GM12878 (cell line): Measurements from ENCODE around the gene SORBS1. TPM values are rescaled to one million over a fixed set of nuclear protein-coding genes. Genes with fewer than 3 reads are reported as not detected.

Experiments used
- ATAC-seq: fragments of 200-7000 bp; cut with Tn5 transposase; 3 replicates; pipeline ENCODE4 v1.9.1; 2020; ENCODE audit warnings: mild to moderate bottlenecking, moderate library complexity
- BruUV-seq: library from RNA; stranded (reverse); fragments of 400-500 nt; replicated peaks from 2 replicates; lab custom pipeline; 2021; lab: Mats Ljungman, UMichigan
- CTCF ChIA-PET: fragments of 300-600 bp; sonication (Branson Sonifier 250); formaldehyde crosslinking; extraction: SDS; loops from one replicate; lab custom pipeline; 2021; ENCODE audit warnings: inconsistent platforms; lab: Yijun Ruan, JAX
- POLR2A ChIA-PET: fragments of 350-600 bp; formaldehyde crosslinking; extraction: SDS; loops from one replicate; lab custom pipeline; 2021; ENCODE audit warnings: inconsistent platforms; lab: Charles Lee
- RAD21 ChIA-PET: fragments of 300-600 bp; sonication (Branson Sonifier 250); formaldehyde crosslinking; loops from one replicate; lab custom pipeline; 2023; ENCODE audit warnings: antibody characterized with exemption; ENCODE audit not compliant: unreplicated experiment; lab: Charles Lee
- SMC1A ChIA-PET: fragments of 300-600 bp; sonication (Branson Sonifier 250); formaldehyde crosslinking; loops from one replicate; lab custom pipeline; 2023; ENCODE audit not compliant: unreplicated experiment, uncharacterized antibody; lab: Charles Lee
- DNase-seq: peaks from one replicate; pipeline ENCODE4 v3.0.0-alpha.2; 2011; ENCODE audit warnings: low read depth, low spot score
- FAIRE-seq: peaks from 3 replicates; lab custom pipeline; 2011; peaks lifted over from hg19 to GRCh38; lab: Jason Lieb, UNC
- H2AFZ ChIP-seq: 2 replicates; pipeline ENCODE4 v1.6.0; 2011; ENCODE audit warnings: low read depth, low read length, control low read depth; ENCODE audit not compliant: control insufficient read depth
- H3K27ac ChIP-seq: 2 replicates; pipeline ENCODE4 v1.5.1; 2011; ENCODE audit warnings: control low read depth; ENCODE audit not compliant: control insufficient read depth, insufficient read depth
- H3K27me3 ChIP-seq, 2 experiments: replicated peaks in 1 of 2; 2 replicates each; pipeline versions ENCODE4 v1.6.0 to v1.6.1; 2011; ENCODE audit warnings: low read length in 1 of 2; ENCODE audit not compliant: control insufficient read depth in 2 of 2, insufficient read depth in 2 of 2
- H3K36me3 ChIP-seq, 2 experiments: 2 replicates each; pipeline ENCODE4 v1.5.1; 2011; ENCODE audit warnings: low read length in 1 of 2; ENCODE audit not compliant: control insufficient read depth in 2 of 2, insufficient read depth in 2 of 2
- H3K4me1 ChIP-seq: 2 replicates; pipeline ENCODE4 v1.6.1; 2011; ENCODE audit warnings: mild to moderate bottlenecking, low read length, moderate library complexity, mixed read lengths; ENCODE audit not compliant: control insufficient read depth, insufficient read depth
- H3K4me2 ChIP-seq: 2 replicates; pipeline ENCODE4 v1.6.0; 2011; ENCODE audit warnings: control low read depth; ENCODE audit not compliant: control insufficient read depth, insufficient read depth
- H3K4me3 ChIP-seq: fragments of 200-600 bp; sonication (generic); 2 replicates; pipeline ENCODE4 v1.5.1; 2016
- H3K79me2 ChIP-seq: 2 replicates; pipeline ENCODE4 v1.6.0; 2011; ENCODE audit warnings: low read length; ENCODE audit not compliant: control insufficient read depth, insufficient read depth
- H3K9ac ChIP-seq: 2 replicates; pipeline ENCODE4 v1.8.0; 2011; ENCODE audit warnings: low read length, control low read depth, mixed read lengths; ENCODE audit not compliant: control insufficient read depth, insufficient read depth
- H3K9me3 ChIP-seq: replicated peaks from 3 replicates; pipeline ENCODE4 v1.5.1; 2011; ENCODE audit warnings: mild to moderate bottlenecking, low read length; ENCODE audit not compliant: control insufficient read depth, insufficient read depth
- H4K20me1 ChIP-seq: 2 replicates; pipeline ENCODE4 v1.6.0; 2011; ENCODE audit not compliant: control insufficient read depth, insufficient read depth
- EP300 ChIP-seq, 2 experiments: fragments of 150-350 bp in 1 of 2; IDR thresholded peaks; 2 replicates each; pipeline ENCODE4 v1.6.1; 2011 to 2012; ENCODE audit warnings: low read depth in 2 of 2, low read length in 2 of 2, borderline replicate concordance in 1 of 2, improper control_type of control experiment in 1 of 2, inconsistent platforms in 1 of 2; ENCODE audit not compliant: control insufficient read depth in 1 of 2
- FOXM1 ChIP-seq: IDR thresholded peaks from 2 replicates; pipeline ENCODE4 v1.6.1; 2012; ENCODE audit warnings: low read depth, mild to moderate bottlenecking, inconsistent platforms, low read length, moderate library complexity
- IRF3 ChIP-seq: fragments of 450-650 bp; IDR thresholded peaks from 2 replicates; pipeline ENCODE4 v1.6.1; 2014; ENCODE audit warnings: mild to moderate bottlenecking
- MEF2B ChIP-seq: fragments of 450-650 bp; IDR thresholded peaks from 2 replicates; pipeline ENCODE4 v1.6.1; 2018; ENCODE audit warnings: mild to moderate bottlenecking, moderate library complexity; ENCODE audit not compliant: partially characterized antibody, poor library complexity, severe bottlenecking
- POLR2A ChIP-seq: IDR thresholded peaks from 2 replicates; pipeline ENCODE4 v1.6.1; 2011; ENCODE audit warnings: low read depth, mild to moderate bottlenecking, low read length
- POLR2AphosphoS2 ChIP-seq: IDR thresholded peaks from 2 replicates; pipeline ENCODE4 v1.6.1; 2011; ENCODE audit warnings: low read depth, mild to moderate bottlenecking, low read length, improper control_type of control experiment, moderate library complexity
- RUNX3 ChIP-seq: IDR thresholded peaks from 2 replicates; pipeline ENCODE4 v1.6.1; 2012; ENCODE audit warnings: low read length, inconsistent platforms
- SIX5 ChIP-seq: IDR thresholded peaks from 2 replicates; pipeline ENCODE4 v1.6.1; 2011; ENCODE audit warnings: mild to moderate bottlenecking, low read depth, low read length, moderate library complexity; ENCODE audit not compliant: severe bottlenecking
- SMAD5 ChIP-seq: IDR thresholded peaks from 2 replicates; pipeline ENCODE4 v1.6.1; 2016; ENCODE audit warnings: antibody characterized with exemption, low read depth
- SMC3 ChIP-seq: IDR thresholded peaks from 2 replicates; pipeline ENCODE4 v1.6.1; 2011; ENCODE audit warnings: low read length, improper control_type of control experiment, borderline replicate concordance
- STAT1 ChIP-seq: fragments of 450-650 bp; conservative IDR thresholded peaks from 2 replicates; pipeline ENCODE4 v1.6.1; 2014; ENCODE audit warnings: antibody characterized with exemption, mild to moderate bottlenecking
- TCF7 ChIP-seq: IDR thresholded peaks from 2 replicates; pipeline ENCODE4 v1.6.1; 2014; ENCODE audit warnings: antibody characterized with exemption, borderline replicate concordance
- ZBED1 ChIP-seq: IDR thresholded peaks from 2 replicates; pipeline ENCODE4 v1.6.1; 2016; ENCODE audit warnings: borderline replicate concordance
- ZSCAN29 ChIP-seq: fragments of 450-650 bp; IDR thresholded peaks from 2 replicates; pipeline ENCODE4 v1.6.1; 2017; ENCODE audit warnings: mild to moderate bottlenecking, moderate library complexity
- WGBS: methylation state at CpG from one replicate; pipeline ENCODE4 v1.1.6; 2016; ENCODE audit warnings: low lambda C conversion rate; ENCODE audit not compliant: insufficient replicate concordance, insufficient coverage; ENCODE audit errors: missing lambda C conversion rate; 5-methylcytosine and 5-hydroxymethylcytosine counted together
- in situ Hi-C: fragments of 300-500 bp; cut with MboI; formaldehyde crosslinking; loops from 9 replicates; pipeline ENCODE4 v1.14.3; 2018; ENCODE audit warnings: mixed read lengths
- intact Hi-C: fragments of 100-400 bp; cut with micrococcal nuclease; formaldehyde crosslinking; loops from one replicate; pipeline ENCODE4 v1.14.2; 2022; ENCODE audit not compliant: unreplicated experiment
- polyA plus RNA-seq, 11 experiments: library from polyadenylated mRNA; depleted of rRNA in 4 of 11; unstranded in 6 of 11; stranded (reverse) in 5 of 11; fragments of >200 nt; fragmentation: Nextera tagmentation in 4 of 11; fragmentation: Illumina TruSeq in 1 of 11; extraction: Ambion mirVana in 4 of 11; extraction: Trizol in 1 of 11; gene quantifications; 1 replicate in 1 of 11; 2 replicates in 10 of 11; pipeline versions ENCODE4 v1.2.1 to v1.2.3, GENCODE V29; 2011 to 2016; ENCODE audit warnings: inconsistent platforms in 2 of 11, missing spikeins in 2 of 11, low read depth in 1 of 11
- total RNA-seq, 4 experiments: library from RNA; depleted of rRNA in 3 of 4; stranded (reverse); fragments of >200 nt in 3 of 4; fragmentation: Illumina TruSeq in 1 of 4; extraction: Trizol in 1 of 4; gene quantifications; 2 replicates each; pipeline versions ENCODE4 v1.2.1 to v1.2.3, GENCODE V29; 2013 to 2021
- TF ChIP-seq, protein P1 (sequence below): IDR thresholded peaks from 2 replicates; pipeline ENCODE4 v1.6.1; 2012; ENCODE audit warnings: low read depth, low read length, improper control_type of control experiment

Gene SORBS1
- total and polyA plus RNA-seq, 10 of the 15 experiments (the other 5 are each of a cell fraction or from before 2014, with no cell fraction given) = 0.13 to 0.75 (median 0.39) TPM

DNA sequence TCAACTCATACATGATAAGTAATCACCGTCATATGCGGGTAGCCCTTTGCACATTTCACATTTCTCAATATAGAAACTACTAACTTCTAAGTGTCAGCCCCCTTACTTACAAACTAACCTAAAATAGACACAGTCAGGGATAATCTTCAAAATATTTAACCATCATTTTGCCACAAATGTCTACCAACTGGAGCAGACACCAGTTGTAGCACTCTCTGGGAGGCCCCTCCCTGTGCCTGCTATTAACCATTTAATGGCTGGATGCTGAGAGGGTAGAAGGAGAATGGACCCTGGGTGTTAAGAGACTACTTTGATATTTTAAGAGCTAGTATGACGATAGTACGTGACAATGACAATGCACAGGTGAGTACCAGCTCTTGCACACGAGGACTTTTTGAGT is 116.4 kb downstream of the SORBS1 start:
- RAD21 ChIA-PET = interaction anchor here (0.9 to 7.2 kb wide), 3 partner anchors 13 to 157 kb away, joined by 3 to 59 read pairs (median 22); no protein-coding TSS in a partner anchor
- DNase-seq = no peak
- no peak for ATAC-seq
- no peak for TF ChIP-seq SMAD5
- TF ChIP-seq STAT1 = no peak
- TF ChIP-seq TCF7 = no peak
- TF ChIP-seq SMC3 = no peak
- TF ChIP-seq FOXM1 = no peak
- TF ChIP-seq EP300 (IDR thresholded peaks at IDR 0.05; ENCODE audit: borderline replicate concordance in 1 of 2, control insufficient read depth in 1 of 2, low read depth in 2 of 2, low read length in 2 of 2) = no peak
- TF ChIP-seq IRF3 = no peak
- TF ChIP-seq ZSCAN29 = no peak
- no peak for TF ChIP-seq POLR2AphosphoS2
- no peak for TF ChIP-seq MEF2B
- TF ChIP-seq, protein P1, sequence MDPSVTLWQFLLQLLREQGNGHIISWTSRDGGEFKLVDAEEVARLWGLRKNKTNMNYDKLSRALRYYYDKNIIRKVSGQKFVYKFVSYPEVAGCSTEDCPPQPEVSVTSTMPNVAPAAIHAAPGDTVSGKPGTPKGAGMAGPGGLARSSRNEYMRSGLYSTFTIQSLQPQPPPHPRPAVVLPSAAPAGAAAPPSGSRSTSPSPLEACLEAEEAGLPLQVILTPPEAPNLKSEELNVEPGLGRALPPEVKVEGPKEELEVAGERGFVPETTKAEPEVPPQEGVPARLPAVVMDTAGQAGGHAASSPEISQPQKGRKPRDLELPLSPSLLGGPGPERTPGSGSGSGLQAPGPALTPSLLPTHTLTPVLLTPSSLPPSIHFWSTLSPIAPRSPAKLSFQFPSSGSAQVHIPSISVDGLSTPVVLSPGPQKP = no peak
- TF ChIP-seq ZBED1 = no peak
- no peak for TF ChIP-seq SIX5
- no peak for TF ChIP-seq RUNX3
- TF ChIP-seq POLR2A = no peak
- CTCF ChIA-PET = interaction anchor here (1.0 to 11.7 kb wide), 7 partner anchors 13 to 160 kb away, joined by 3 to 204 read pairs (median 13); no protein-coding TSS in a partner anchor
- in situ Hi-C loops (no loop called here), intact Hi-C loops (loop anchor here (5.0 kb wide), 2 partner anchors 158 to 312 kb away; no protein-coding TSS in a partner anchor)
- Histone ChIP-seq H2AFZ (no peak overlapping the region), H3K4me3 (no peak overlapping the region), H3K27ac (no peak overlapping the region), H4K20me1 (no peaks in the 10 kb centered on the region), H3K9ac (no peak overlapping the region), H3K79me2 (no peaks in the 10 kb centered on the region), H3K27me3 (no peaks in the 10 kb centered on the region; a peak in 2 of 4 replicates), H3K4me2 (no peak overlapping the region), H3K4me1 (peaks cover 9% of the 10 kb centered on the region), H3K36me3 (no peaks in the 10 kb centered on the region), H3K9me3 (no peaks in the 10 kb centered on the region)
- BruUV-seq = no TSS peak
- WGBS = 61% methylated on average over 5 of the region's 5 CpGs
- POLR2A ChIA-PET = interaction anchor here (1.4 kb wide), 1 partner anchor 70 kb away, joined by 4 read pairs; no protein-coding TSS in a partner anchor
- SMC1A ChIA-PET = interaction anchor here (1.0 to 11.5 kb wide), 4 partner anchors 13 to 69 kb away, joined by 3 to 122 read pairs (median 36); no protein-coding TSS in a partner anchor
- FAIRE-seq = no peak
